ENCODE measurements around the gene TYW1. TPM values are rescaled to one million over a fixed set of nuclear protein-coding genes. Genes with fewer than 3 reads are reported as not detected.
"Not testable (repeated sequence)": the region's sequence is repeated elsewhere in the genome, so short reads cannot be mapped to it uniquely, and the experiment has no call there.

TYW1 gene
- total RNA-seq, 1 experiment from 2014 or later: 24.5 TPM

DNA sequence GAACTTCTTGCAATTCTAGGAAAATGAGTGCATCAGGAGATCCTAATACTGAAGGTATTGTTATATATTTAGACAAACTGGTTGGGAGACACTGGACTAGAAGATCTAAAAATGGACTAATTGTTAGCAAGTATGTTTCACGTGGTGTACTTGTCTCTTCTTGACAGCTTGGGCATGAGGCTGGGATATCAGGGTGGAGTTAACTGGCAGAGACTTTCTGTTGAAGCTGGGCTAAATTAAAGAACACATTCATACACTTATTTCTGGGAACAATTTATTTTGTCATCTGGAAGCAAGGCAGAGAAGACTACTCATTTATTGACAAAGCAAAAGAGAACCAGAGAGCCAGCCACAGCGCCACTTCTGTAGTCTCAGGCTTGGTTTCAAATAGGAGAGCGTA, 25.9 kb downstream of the TYW1 start:
- no peaks in the 10 kb centered on the region for H3K9me3 ChIP-seq (ENCODE audit: control insufficient read depth, insufficient read depth, low read depth, low read length)
- BruUV-seq (replicated peaks): no TSS peak
- no peak overlapping the region for H3K4me3 ChIP-seq (ENCODE audit: low read depth in 2 of 2, low read length in 2 of 2)
- intact Hi-C loops (cut with micrococcal nuclease; ENCODE audit: unreplicated experiment): no loop called here
- in situ Hi-C loops (cut with HindIII; ENCODE audit: low pct_unique_long_range_greater_than_20kb, low sequenced_read_pairs): no loop called here
- H3K4me1 ChIP-seq (ENCODE audit: control insufficient read depth, insufficient read depth, low read length): no peaks in the 10 kb centered on the region
- no peaks in the 10 kb centered on the region for H3K27me3 ChIP-seq (ENCODE audit: control insufficient read depth, insufficient read depth, low read length)
- no peak for ATAC-seq
- no peak overlapping the region for H3K27ac ChIP-seq (ENCODE audit: low read length)
- TF ChIP-seq, protein P1, sequence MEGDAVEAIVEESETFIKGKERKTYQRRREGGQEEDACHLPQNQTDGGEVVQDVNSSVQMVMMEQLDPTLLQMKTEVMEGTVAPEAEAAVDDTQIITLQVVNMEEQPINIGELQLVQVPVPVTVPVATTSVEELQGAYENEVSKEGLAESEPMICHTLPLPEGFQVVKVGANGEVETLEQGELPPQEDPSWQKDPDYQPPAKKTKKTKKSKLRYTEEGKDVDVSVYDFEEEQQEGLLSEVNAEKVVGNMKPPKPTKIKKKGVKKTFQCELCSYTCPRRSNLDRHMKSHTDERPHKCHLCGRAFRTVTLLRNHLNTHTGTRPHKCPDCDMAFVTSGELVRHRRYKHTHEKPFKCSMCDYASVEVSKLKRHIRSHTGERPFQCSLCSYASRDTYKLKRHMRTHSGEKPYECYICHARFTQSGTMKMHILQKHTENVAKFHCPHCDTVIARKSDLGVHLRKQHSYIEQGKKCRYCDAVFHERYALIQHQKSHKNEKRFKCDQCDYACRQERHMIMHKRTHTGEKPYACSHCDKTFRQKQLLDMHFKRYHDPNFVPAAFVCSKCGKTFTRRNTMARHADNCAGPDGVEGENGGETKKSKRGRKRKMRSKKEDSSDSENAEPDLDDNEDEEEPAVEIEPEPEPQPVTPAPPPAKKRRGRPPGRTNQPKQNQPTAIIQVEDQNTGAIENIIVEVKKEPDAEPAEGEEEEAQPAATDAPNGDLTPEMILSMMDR (IDR thresholded peaks at IDR 0.05): no peak
- TF ChIP-seq TCF7L2 (IDR thresholded peaks at IDR 0.05; ENCODE audit: low read depth, low read length): no peak
- TF ChIP-seq POLR2AphosphoS5 (IDR thresholded peaks at IDR 0.05; ENCODE audit: low read depth, low read length): no peak
- TF ChIP-seq, protein P2, sequence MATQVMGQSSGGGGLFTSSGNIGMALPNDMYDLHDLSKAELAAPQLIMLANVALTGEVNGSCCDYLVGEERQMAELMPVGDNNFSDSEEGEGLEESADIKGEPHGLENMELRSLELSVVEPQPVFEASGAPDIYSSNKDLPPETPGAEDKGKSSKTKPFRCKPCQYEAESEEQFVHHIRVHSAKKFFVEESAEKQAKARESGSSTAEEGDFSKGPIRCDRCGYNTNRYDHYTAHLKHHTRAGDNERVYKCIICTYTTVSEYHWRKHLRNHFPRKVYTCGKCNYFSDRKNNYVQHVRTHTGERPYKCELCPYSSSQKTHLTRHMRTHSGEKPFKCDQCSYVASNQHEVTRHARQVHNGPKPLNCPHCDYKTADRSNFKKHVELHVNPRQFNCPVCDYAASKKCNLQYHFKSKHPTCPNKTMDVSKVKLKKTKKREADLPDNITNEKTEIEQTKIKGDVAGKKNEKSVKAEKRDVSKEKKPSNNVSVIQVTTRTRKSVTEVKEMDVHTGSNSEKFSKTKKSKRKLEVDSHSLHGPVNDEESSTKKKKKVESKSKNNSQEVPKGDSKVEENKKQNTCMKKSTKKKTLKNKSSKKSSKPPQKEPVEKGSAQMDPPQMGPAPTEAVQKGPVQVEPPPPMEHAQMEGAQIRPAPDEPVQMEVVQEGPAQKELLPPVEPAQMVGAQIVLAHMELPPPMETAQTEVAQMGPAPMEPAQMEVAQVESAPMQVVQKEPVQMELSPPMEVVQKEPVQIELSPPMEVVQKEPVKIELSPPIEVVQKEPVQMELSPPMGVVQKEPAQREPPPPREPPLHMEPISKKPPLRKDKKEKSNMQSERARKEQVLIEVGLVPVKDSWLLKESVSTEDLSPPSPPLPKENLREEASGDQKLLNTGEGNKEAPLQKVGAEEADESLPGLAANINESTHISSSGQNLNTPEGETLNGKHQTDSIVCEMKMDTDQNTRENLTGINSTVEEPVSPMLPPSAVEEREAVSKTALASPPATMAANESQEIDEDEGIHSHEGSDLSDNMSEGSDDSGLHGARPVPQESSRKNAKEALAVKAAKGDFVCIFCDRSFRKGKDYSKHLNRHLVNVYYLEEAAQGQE (IDR thresholded peaks at IDR 0.05; ENCODE audit: insufficient read depth in 1 of 2, low read depth in 2 of 2, low read length in 1 of 2): no peak
- POLR2A ChIA-PET: no interaction called here
- CTCF ChIA-PET: no interaction called here
- no peak for DNase-seq (ENCODE audit: low read depth, low spot score)
- H3K36me3 ChIP-seq (ENCODE audit: control insufficient read depth, insufficient read depth, low read length): no peaks in the 10 kb centered on the region

DNA sequence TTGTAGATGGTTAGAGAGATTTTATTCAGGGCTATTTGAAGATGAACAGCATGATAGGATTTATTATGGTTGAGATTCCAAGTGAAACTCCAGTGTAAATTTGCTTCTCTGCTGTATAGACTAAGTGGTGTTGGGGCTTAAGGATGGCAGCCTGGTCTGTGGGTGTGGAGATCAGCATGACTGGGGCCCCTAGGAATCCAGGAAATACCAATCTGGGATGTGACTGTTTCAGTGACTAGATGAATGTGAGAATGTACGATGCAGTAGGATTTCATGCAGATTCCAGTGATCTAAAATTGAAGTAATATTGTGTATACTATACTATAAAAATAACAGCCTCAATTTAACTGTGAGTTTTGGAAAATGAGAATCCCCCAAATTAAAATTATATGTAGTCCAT, 28.8 kb downstream of the TYW1 start:
- H3K4me1 ChIP-seq (ENCODE audit: control insufficient read depth, insufficient read depth, low read length); H3K4me3 ChIP-seq (ENCODE audit: low read depth in 2 of 2, low read length in 2 of 2); H3K27me3 ChIP-seq (ENCODE audit: control insufficient read depth, insufficient read depth, low read length); intact Hi-C loops (cut with micrococcal nuclease; ENCODE audit: unreplicated experiment); POLR2A ChIA-PET; H3K9me3 ChIP-seq (ENCODE audit: control insufficient read depth, insufficient read depth, low read depth, low read length); H3K27ac ChIP-seq (ENCODE audit: low read length); in situ Hi-C loops (cut with HindIII; ENCODE audit: low pct_unique_long_range_greater_than_20kb, low sequenced_read_pairs); CTCF ChIA-PET; DNase-seq (ENCODE audit: low read depth, low spot score); H3K36me3 ChIP-seq (ENCODE audit: control insufficient read depth, insufficient read depth, low read length): not testable (repeated sequence)
- BruUV-seq (replicated peaks): TSS peak; percentile 43
- peak; percentile 76; the same call in 1 of the 2 replicates for ATAC-seq

DNA sequence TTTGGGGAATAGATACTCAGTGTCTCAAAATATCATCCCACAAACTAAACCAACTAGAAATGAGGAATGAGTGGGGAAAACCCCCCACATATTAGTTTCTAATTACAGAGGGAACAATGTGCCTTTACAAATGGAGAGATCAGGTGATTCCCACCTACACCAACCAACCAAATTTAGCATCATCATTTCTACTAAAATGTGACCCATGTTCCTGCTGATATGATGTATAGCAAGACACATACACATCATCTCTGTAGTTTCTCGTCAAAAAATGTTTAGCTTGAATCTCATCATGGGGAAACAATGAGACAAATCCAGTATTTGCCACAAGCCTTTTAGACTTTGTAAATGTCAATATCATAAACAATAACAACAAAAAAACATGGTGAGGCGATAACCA, 35.1 kb downstream of the TYW1 start:
- intact Hi-C loops (cut with micrococcal nuclease; ENCODE audit: unreplicated experiment); in situ Hi-C loops (cut with HindIII; ENCODE audit: low pct_unique_long_range_greater_than_20kb, low sequenced_read_pairs): not testable (repeated sequence)
- BruUV-seq (replicated peaks): TSS peak; percentile 53

More for the DNA sequence above, 35.1 kb downstream of the TYW1 start:
- H3K4me1 ChIP-seq (ENCODE audit: control insufficient read depth, insufficient read depth, low read length); H3K36me3 ChIP-seq (ENCODE audit: control insufficient read depth, insufficient read depth, low read length); DNase-seq (ENCODE audit: low read depth, low spot score); H3K27me3 ChIP-seq (ENCODE audit: control insufficient read depth, insufficient read depth, low read length); H3K27ac ChIP-seq (ENCODE audit: low read length); CTCF ChIA-PET; H3K4me3 ChIP-seq (ENCODE audit: low read depth in 2 of 2, low read length in 2 of 2); POLR2A ChIA-PET; H3K9me3 ChIP-seq (ENCODE audit: control insufficient read depth, insufficient read depth, low read depth, low read length); ATAC-seq: not testable (repeated sequence)

All from Panc1 (cell line).